Tibial nerve (tissue), 4 donors: ENCODE results near the gene LETM1. TPM values are rescaled to one million over a fixed set of nuclear protein-coding genes. Genes with fewer than 3 reads are reported as not detected.

Experiments used
- DNase-seq, 2 donors: peaks; one replicate each; pipeline ENCODE4 v3.0.0-alpha.2; 2019; ENCODE audit warnings: low spot score in 2 of 2
- H3K27ac ChIP-seq, 4 donors: fragments of 200-600 bp; sonication (generic) in 3 of 4; one replicate each; pipeline ENCODE4 v1.5.1; 2017 to 2019; ENCODE audit warnings: mild to moderate bottlenecking in 1 of 4
- H3K27me3 ChIP-seq, 2 donors: fragments of 200-600 bp; sonication (generic) in 1 of 2; one replicate each; pipeline versions ENCODE4 v1.5.1 to v1.6.0; 2017 to 2019
- H3K36me3 ChIP-seq, 3 donors: fragments of 200-600 bp; sonication (generic); one replicate each; pipeline ENCODE4 v1.5.1; 2018 to 2019
- H3K4me1 ChIP-seq, 4 donors: fragments of 200-600 bp; sonication (generic) in 3 of 4; one replicate each; pipeline ENCODE4 v1.5.1; 2017 to 2019
- H3K4me3 ChIP-seq, 4 donors: fragments of 200-600 bp; sonication (generic) in 3 of 4; one replicate each; pipeline ENCODE4 v1.5.1; 2017 to 2019; ENCODE audit warnings: mild to moderate bottlenecking in 1 of 4, moderate library complexity in 1 of 4
- H3K9me3 ChIP-seq, 4 donors: fragments of 200-600 bp; sonication (generic) in 3 of 4; one replicate each; pipeline ENCODE4 v1.5.1; 2017 to 2019
- CTCF ChIP-seq, 5 experiments: fragments of 200-600 bp in 3 of 5; fragments of 450-650 bp in 2 of 5; sonication (generic) in 3 of 5; IDR thresholded peaks; one replicate each; pipeline ENCODE4 v1.5.1; 2016 to 2019; ENCODE audit warnings: antibody characterized with exemption in 5 of 5, mild to moderate bottlenecking in 3 of 5, moderate library complexity in 2 of 5
- EP300 ChIP-seq, 2 donors: sonication (generic); formaldehyde crosslinking; IDR thresholded peaks; one replicate each; pipeline ENCODE4 v1.6.1; 2017; ENCODE audit warnings: antibody characterized with exemption in 2 of 2, mild to moderate bottlenecking in 1 of 2
- POLR2A ChIP-seq, 2 donors: fragments of 450-650 bp; IDR thresholded peaks; one replicate each; pipeline ENCODE4 v1.6.1; 2017; ENCODE audit warnings: antibody characterized with exemption in 2 of 2, mild to moderate bottlenecking in 2 of 2, moderate library complexity in 2 of 2
- WGBS, 2 donors: methylation state at CpG; one replicate each; pipeline ENCODE4 v1.1.5; 2018; 5-methylcytosine and 5-hydroxymethylcytosine counted together
- total RNA-seq, 4 donors: library from RNA; depleted of rRNA; stranded (reverse); fragments of >200 nt; gene quantifications; one replicate each; pipeline ENCODE4 v1.1.0, GENCODE V29; 2016

Gene LETM1
- total RNA-seq, 4 donors from 2014 or later, result 53.5 to 85.5 (median 68.6) TPM

- no peaks in the 10 kb centered on the region for H3K36me3 ChIP-seq
- no peaks in the 10 kb centered on the region for H3K27me3 ChIP-seq
- no peak overlapping the region for H3K4me3 ChIP-seq
- no peaks in the 10 kb centered on the region for H3K4me1 ChIP-seq
- H3K27ac ChIP-seq, result no peak overlapping the region
- no peaks in the 10 kb centered on the region for H3K9me3 ChIP-seq
- TF ChIP-seq POLR2A (IDR thresholded peaks at IDR 0.05), result no peak
- no peak for TF ChIP-seq CTCF (IDR thresholded peaks at IDR 0.05)
- TF ChIP-seq EP300 (IDR thresholded peaks at IDR 0.05), result no peak
- no peak for DNase-seq
- 77 to 81% methylated on average over 8 of the region's 8 CpGs for WGBS, 2 donors
Measured at GRCh38 chr4:1883583-1883982, 27.6 kb upstream of the LETM1 start.

DNA sequence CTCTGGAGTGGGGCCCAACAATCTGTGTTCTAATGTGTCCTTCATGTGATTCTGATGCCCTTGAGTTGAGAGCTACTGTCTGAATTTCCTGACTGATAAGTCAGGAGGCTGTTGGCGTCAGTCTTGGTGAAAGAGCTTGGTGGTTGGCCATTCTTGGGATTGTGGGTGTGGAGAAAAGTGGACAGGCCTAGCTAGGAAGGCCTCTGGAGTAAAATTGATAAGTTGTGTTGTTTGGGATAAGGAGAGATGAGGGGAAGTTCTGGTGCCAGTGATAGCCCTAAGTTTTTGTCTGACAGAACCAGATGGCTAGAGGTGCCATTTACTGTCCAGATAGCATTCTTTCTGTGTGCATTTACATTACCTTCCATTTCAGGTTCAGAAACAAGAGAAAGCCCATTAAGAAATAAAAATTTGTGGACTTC is 26.9 kb upstream of the LETM1 start:
- Histone ChIP-seq H3K27me3 (no peaks in the 10 kb centered on the region), H3K36me3 (no peaks in the 10 kb centered on the region), H3K9me3 (no peaks in the 10 kb centered on the region), H3K27ac (no peak overlapping the region), H3K4me1 (no peaks in the 10 kb centered on the region), H3K4me3 (no peak overlapping the region)
- no peak for DNase-seq
- TF ChIP-seq POLR2A (IDR thresholded peaks at IDR 0.05) (no peak), EP300 (IDR thresholded peaks at IDR 0.05) (no peak), CTCF (IDR thresholded peaks at IDR 0.05) (no peak)
- 96 to 100% methylated on average over 1 of the region's 1 CpG for WGBS, 2 donors

GRCh38 chr4:1880332-1880731 is 24.4 kb upstream of the LETM1 start:
- no peaks in the 10 kb centered on the region for H3K36me3 ChIP-seq
- no peak overlapping the region for H3K4me3 ChIP-seq
- TF ChIP-seq POLR2A (IDR thresholded peaks at IDR 0.05) (no peak), EP300 (IDR thresholded peaks at IDR 0.05) (no peak), CTCF (IDR thresholded peaks at IDR 0.05) (no peak)
- no peaks in the 10 kb centered on the region for H3K4me1 ChIP-seq
- no peaks in the 10 kb centered on the region for H3K27me3 ChIP-seq
- WGBS, 2 donors, result 74 to 85% methylated on average over 1 of the region's 1 CpG
- H3K27ac ChIP-seq, result no peak overlapping the region
- no peaks in the 10 kb centered on the region for H3K9me3 ChIP-seq
- DNase-seq, result no peak

DNA sequence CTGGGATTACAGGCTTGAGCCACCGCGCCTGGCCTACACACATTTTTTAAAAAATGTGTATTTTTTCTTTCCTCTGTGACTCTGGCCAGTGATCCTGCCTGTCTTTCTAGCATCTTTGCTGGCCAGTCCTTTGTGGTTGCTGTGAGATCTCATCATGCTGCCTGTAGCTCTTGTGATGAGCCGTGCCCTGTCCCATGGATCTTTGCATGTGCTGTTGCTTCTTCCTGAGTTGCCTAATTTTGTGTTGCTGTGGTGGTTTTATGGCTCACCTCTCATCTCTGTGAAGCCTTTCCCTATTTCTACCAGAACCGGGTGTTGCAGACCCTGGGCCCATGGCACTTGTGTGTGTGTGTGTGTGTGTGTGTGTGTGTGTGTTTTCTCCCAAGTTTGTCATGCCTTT is 23.5 kb upstream of the LETM1 start:
- WGBS, 2 donors, result 89 to 90% methylated on average over 4 of the region's 4 CpGs
- no peaks in the 10 kb centered on the region for H3K36me3 ChIP-seq
- TF ChIP-seq EP300 (IDR thresholded peaks at IDR 0.05), result no peak
- no peak for TF ChIP-seq POLR2A (IDR thresholded peaks at IDR 0.05)
- TF ChIP-seq CTCF (IDR thresholded peaks at IDR 0.05), result no peak
- H3K4me1 ChIP-seq, result no peaks in the 10 kb centered on the region
- no peak for DNase-seq
- no peak overlapping the region for H3K4me3 ChIP-seq
- no peak overlapping the region for H3K27ac ChIP-seq
- H3K27me3 ChIP-seq, result no peaks in the 10 kb centered on the region
- no peaks in the 10 kb centered on the region for H3K9me3 ChIP-seq

DNA sequence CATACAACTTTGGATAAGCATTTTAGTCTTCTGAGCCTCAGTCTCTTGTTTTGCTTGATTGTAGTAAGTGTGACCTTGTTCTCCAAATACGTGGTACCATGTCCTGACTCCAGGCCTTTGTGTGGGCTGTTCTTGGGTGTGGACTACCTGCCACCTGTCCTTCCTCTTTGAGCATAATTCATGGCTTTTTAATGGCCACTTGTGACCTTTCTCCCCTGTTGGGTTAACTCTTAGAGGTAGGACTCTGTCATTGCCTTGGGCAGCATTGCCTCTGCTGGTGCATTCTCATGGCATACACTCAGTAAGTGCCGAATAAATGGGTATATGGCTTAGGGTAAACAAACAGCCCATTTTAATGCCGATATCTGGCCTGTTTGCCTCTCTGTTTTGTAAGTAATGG is 18.2 kb upstream of the LETM1 start:
- H3K27ac ChIP-seq, result no peak overlapping the region
- no peaks in the 10 kb centered on the region for H3K27me3 ChIP-seq
- TF ChIP-seq EP300 (IDR thresholded peaks at IDR 0.05), result no peak
- TF ChIP-seq CTCF (IDR thresholded peaks at IDR 0.05), result no peak
- no peak for DNase-seq
- H3K9me3 ChIP-seq, result no peaks in the 10 kb centered on the region
- no peaks in the 10 kb centered on the region for H3K36me3 ChIP-seq
- peaks cover 0 to 24% (median 18%) of the 10 kb centered on the region in 4 donors for H3K4me1 ChIP-seq
- H3K4me3 ChIP-seq, result no peak overlapping the region
- 81 to 86% methylated on average over 3 of the region's 3 CpGs for WGBS, 2 donors
